SK-N-SH (cell line): ENCODE measurements around the gene KIAA2012.

ENCODE experiments used
- CTCF ChIP-seq: fragments of 200-600 bp; sonication (generic); IDR thresholded peaks from 2 replicates; pipeline ENCODE4 v1.6.1; 2017; ENCODE audit warnings: antibody characterized with exemption, mild to moderate bottlenecking, moderate library complexity
- GATA2 ChIP-seq: sonication (generic); formaldehyde crosslinking; IDR thresholded peaks from 2 replicates; pipeline ENCODE4 v1.5.0; 2020; ENCODE audit warnings: mild to moderate bottlenecking, missing genetic modification reagents
- USF1 ChIP-seq: IDR thresholded peaks from 2 replicates; pipeline ENCODE4 v1.4.0; 2012; ENCODE audit warnings: low read depth, borderline replicate concordance

- TF ChIP-seq CTCF (peak; percentile 49), USF1 (no peak), GATA2 (no peak)
Measured at GRCh38 chr2:202158796-202159195, 85.7 kb downstream of the KIAA2012 start.
